Thymus (tissue), 11 donors: ENCODE measurements around the gene SERGEF. TPM values are rescaled to one million over a fixed set of nuclear protein-coding genes. Genes with fewer than 3 reads are reported as not detected.

Source experiments
- DNase-seq, 9 donors: peaks; one replicate each; pipeline ENCODE4 v3.0.0-alpha.2; 2013; ENCODE audit warnings: low spot score in 9 of 9, low read depth in 6 of 9, missing footprints in 1 of 9
- H3K27ac ChIP-seq, 2 donors: one replicate each; pipeline ENCODE4 v1.5.1; 2013; ENCODE audit warnings: control low read depth in 1 of 2, low read depth in 1 of 2, low read length in 1 of 2, mild to moderate bottlenecking in 1 of 2, moderate library complexity in 1 of 2
- H3K27me3 ChIP-seq, 2 donors: one replicate each; pipeline ENCODE4 v1.5.1; 2013; ENCODE audit warnings: low read length in 1 of 2; ENCODE audit not compliant: control insufficient read depth in 2 of 2, insufficient read depth in 1 of 2
- H3K36me3 ChIP-seq, 2 donors: one replicate each; pipeline ENCODE4 v1.5.1; 2013; ENCODE audit warnings: low read length in 1 of 2, mild to moderate bottlenecking in 1 of 2, moderate library complexity in 1 of 2; ENCODE audit not compliant: control insufficient read depth in 2 of 2, insufficient read depth in 2 of 2
- H3K4me1 ChIP-seq, 2 donors: one replicate each; pipeline ENCODE4 v1.5.1; 2013; ENCODE audit warnings: low read length in 2 of 2; ENCODE audit not compliant: control insufficient read depth in 2 of 2, insufficient read depth in 2 of 2
- H3K4me3 ChIP-seq, 2 donors: one replicate each; pipeline ENCODE4 v1.5.1; 2013; ENCODE audit warnings: low read length in 2 of 2, control low read depth in 1 of 2, mild to moderate bottlenecking in 1 of 2
- H3K9me3 ChIP-seq, 2 donors: one replicate each; pipeline ENCODE4 v1.5.1; 2013; ENCODE audit warnings: low read length in 1 of 2, mild to moderate bottlenecking in 1 of 2; ENCODE audit not compliant: control insufficient read depth in 2 of 2, insufficient read depth in 1 of 2
- WGBS: extraction: QIAGEN DNeasy Blood & Tissue Kit; methylation state at CpG from one replicate; pipeline ENCODE4 v1.1.7; 2013; 5-methylcytosine and 5-hydroxymethylcytosine counted together
- polyA plus RNA-seq: library from polyadenylated mRNA; stranded (reverse); fragments of 200-250 nt; gene quantifications from one replicate; pipeline ENCODE4 v1.2.3, GENCODE V29; 2013
- total RNA-seq: library from RNA; stranded (reverse); fragments of 120-200 nt; gene quantifications from one replicate; pipeline ENCODE4 v1.2.4, GENCODE V29; 2013
- donor health status: healthy.

SERGEF gene
- total and polyA plus RNA-seq, 2 donors = 52.8 to 84.2 TPM

DNA sequence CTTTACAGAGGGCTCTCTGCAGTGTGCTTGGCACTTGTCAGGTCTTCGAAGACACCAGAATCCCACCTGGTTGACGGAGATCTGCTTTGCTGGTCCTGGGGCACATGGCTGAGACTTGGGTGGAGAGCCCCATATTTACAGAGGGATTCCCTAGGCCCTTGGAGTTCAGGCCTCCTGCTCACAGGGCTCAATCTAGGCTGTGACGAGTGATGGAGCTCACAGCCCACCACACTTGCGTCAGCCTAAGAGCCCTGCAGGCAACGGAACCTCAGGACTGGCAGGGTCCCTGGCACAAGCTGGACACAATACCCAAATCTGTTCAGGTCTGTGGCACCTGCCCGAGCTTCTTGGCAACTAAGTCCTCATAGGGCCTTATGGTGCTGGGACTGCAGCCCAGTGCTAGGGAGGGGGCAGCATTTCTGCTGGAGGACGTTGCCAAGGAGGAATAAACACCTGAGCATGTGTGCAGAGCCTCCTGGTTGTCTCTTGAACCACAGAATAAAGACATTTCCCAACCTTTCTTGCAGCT is 219.1 kb downstream of the SERGEF start:
- no peak overlapping the region for H3K4me3 ChIP-seq
- no peak overlapping the region for H3K27ac ChIP-seq
- no peaks in the 10 kb centered on the region for H3K4me1 ChIP-seq
- H3K27me3 ChIP-seq = no peaks in the 10 kb centered on the region
- WGBS = 95% methylated on average over 7 of the region's 7 CpGs
- H3K36me3 ChIP-seq = no peaks in the 10 kb centered on the region
- DNase-seq = no peak
- H3K9me3 ChIP-seq = no peaks in the 10 kb centered on the region

GRCh38 chr11:17792161-17792560 is 220.7 kb downstream of the SERGEF start:
- H3K27ac ChIP-seq = no peak overlapping the region
- H3K4me3 ChIP-seq = no peak overlapping the region
- no peak for DNase-seq
- H3K9me3 ChIP-seq = no peaks in the 10 kb centered on the region
- H3K4me1 ChIP-seq = no peaks in the 10 kb centered on the region
- no peaks in the 10 kb centered on the region for H3K36me3 ChIP-seq
- 97% methylated on average over 9 of the region's 9 CpGs for WGBS
- no peaks in the 10 kb centered on the region for H3K27me3 ChIP-seq

GRCh38 chr11:17791144-17791543 is 221.7 kb downstream of the SERGEF start:
- H3K4me1 ChIP-seq = no peaks in the 10 kb centered on the region
- DNase-seq = no peak
- no peaks in the 10 kb centered on the region for H3K36me3 ChIP-seq
- H3K27me3 ChIP-seq = no peaks in the 10 kb centered on the region
- no peak overlapping the region for H3K27ac ChIP-seq
- no peak overlapping the region for H3K4me3 ChIP-seq
- H3K9me3 ChIP-seq = no peaks in the 10 kb centered on the region

DNA sequence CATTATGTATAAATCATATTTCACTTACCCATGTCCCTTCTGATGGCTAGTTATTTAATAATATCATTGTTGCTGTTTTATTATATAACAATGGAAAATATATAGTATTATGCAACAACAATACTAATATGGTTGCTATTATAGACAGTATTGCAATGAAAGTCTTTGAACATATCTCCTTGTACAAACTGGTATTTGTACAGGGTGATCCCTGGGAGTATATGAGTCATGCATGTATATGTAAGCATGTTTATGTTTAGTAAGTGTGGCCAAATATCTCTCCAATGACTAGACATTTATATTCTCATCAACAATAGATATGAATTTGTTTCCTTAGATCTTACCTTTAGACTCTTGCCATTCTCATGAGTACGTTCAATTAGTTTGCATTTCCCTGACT is 222.4 kb downstream of the SERGEF start:
- no peak for DNase-seq
- H3K4me1 ChIP-seq = no peaks in the 10 kb centered on the region
- 99% methylated on average over 1 of the region's 1 CpG for WGBS
- no peak overlapping the region for H3K4me3 ChIP-seq
- no peaks in the 10 kb centered on the region for H3K36me3 ChIP-seq
- H3K9me3 ChIP-seq = no peaks in the 10 kb centered on the region
- no peak overlapping the region for H3K27ac ChIP-seq
- H3K27me3 ChIP-seq = no peaks in the 10 kb centered on the region

- H3K27ac ChIP-seq = no peak overlapping the region
- H3K9me3 ChIP-seq = no peaks in the 10 kb centered on the region
- H3K36me3 ChIP-seq = no peaks in the 10 kb centered on the region
- H3K27me3 ChIP-seq = no peaks in the 10 kb centered on the region
- no peak overlapping the region for H3K4me3 ChIP-seq
- DNase-seq = no peak
- no peaks in the 10 kb centered on the region for H3K4me1 ChIP-seq
- 97% methylated on average over 5 of the region's 5 CpGs for WGBS
Measured at GRCh38 chr11:17788084-17788483, 224.8 kb downstream of the SERGEF start.

GRCh38 chr11:17786824-17787525 is 225.9 kb downstream of the SERGEF start:
- 96% methylated on average over 14 of the region's 14 CpGs for WGBS

GRCh38 chr11:17783878-17784277 is 229.0 kb downstream of the SERGEF start:
- WGBS = 93% methylated on average over 4 of the region's 4 CpGs

More at GRCh38 chr11:17786824-17787525, 225.9 kb downstream of the SERGEF start:
- no peak overlapping the region for H3K4me3 ChIP-seq
- no peak for DNase-seq
- H3K9me3 ChIP-seq = no peaks in the 10 kb centered on the region
- no peaks in the 10 kb centered on the region for H3K27me3 ChIP-seq
- no peak overlapping the region for H3K27ac ChIP-seq
- H3K4me1 ChIP-seq = no peaks in the 10 kb centered on the region
- H3K36me3 ChIP-seq = no peaks in the 10 kb centered on the region

GRCh38 chr11:17782603-17783337 is 230.1 kb downstream of the SERGEF start:
- Histone ChIP-seq H3K4me3 (no peak overlapping the region), H3K4me1 (no peaks in the 10 kb centered on the region), H3K27me3 (no peaks in the 10 kb centered on the region), H3K27ac (no peak overlapping the region), H3K9me3 (no peaks in the 10 kb centered on the region), H3K36me3 (no peaks in the 10 kb centered on the region)
- no peak for DNase-seq
- 91% methylated on average over 4 of the region's 4 CpGs for WGBS

More at GRCh38 chr11:17783878-17784277, 229.0 kb downstream of the SERGEF start:
- no peaks in the 10 kb centered on the region for H3K27me3 ChIP-seq
- DNase-seq = no peak
- no peaks in the 10 kb centered on the region for H3K9me3 ChIP-seq
- H3K4me3 ChIP-seq = no peak overlapping the region
- H3K36me3 ChIP-seq = no peaks in the 10 kb centered on the region
- H3K4me1 ChIP-seq = no peaks in the 10 kb centered on the region
- no peak overlapping the region for H3K27ac ChIP-seq

DNA sequence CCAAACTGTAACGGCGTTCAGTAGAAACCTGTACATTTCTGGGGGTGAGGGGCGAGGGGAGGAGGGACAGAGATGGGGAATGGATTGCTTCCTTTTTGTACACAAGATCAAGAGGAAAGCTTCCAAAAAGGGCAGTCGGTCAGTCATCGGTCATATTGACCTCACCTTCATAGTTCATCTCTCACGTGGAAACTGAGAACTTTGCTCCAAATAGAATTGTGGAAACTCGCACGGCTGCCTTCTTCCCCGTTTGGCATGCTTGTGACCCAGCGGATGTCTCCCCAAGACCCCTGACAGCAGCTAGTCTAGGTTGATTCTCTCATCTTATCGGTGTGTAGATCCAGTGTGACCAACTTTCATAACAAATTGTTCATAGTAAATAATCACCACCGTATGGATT is 230.7 kb downstream of the SERGEF start:
- H3K4me3 ChIP-seq = no peak overlapping the region
- H3K27me3 ChIP-seq = no peaks in the 10 kb centered on the region
- H3K27ac ChIP-seq = no peak overlapping the region
- no peaks in the 10 kb centered on the region for H3K36me3 ChIP-seq
- no peak for DNase-seq
- 96% methylated on average over 12 of the region's 12 CpGs for WGBS
- H3K9me3 ChIP-seq = no peaks in the 10 kb centered on the region
- no peaks in the 10 kb centered on the region for H3K4me1 ChIP-seq
